ENCODE data around the gene MIEF1. TPM values are rescaled to one million over a fixed set of nuclear protein-coding genes. Genes with fewer than 3 reads are reported as not detected.
A peak's percentile ranks its signal among the peaks of the same experiment; 100 is the strongest.
"Not testable (repeated sequence)": the region's sequence is repeated elsewhere in the genome, so short reads cannot be mapped to it uniquely, and the experiment has no call there.

MIEF1 gene
- polyA plus RNA-seq, 1 donor = 37.1 TPM

DNA sequence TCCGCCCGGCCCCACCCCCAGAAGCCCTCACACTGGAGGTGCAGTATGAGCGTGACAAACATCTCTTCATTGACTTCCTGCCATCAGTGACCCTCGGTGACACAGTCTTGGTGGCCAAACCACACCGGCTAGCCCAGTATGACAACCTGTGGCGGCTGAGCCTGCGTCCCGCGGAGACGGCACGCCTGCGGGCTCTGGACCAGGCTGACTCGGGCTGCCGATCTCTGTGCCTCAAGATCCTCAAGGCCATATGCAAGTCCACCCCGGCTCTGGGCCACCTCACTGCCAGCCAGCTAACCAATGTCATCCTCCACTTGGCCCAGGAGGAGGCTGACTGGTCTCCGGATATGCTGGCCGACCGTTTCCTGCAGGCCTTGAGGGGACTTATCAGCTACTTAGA lies 11.7 kb downstream of the MIEF1 start:
- no peak for DNase-seq

DNA sequence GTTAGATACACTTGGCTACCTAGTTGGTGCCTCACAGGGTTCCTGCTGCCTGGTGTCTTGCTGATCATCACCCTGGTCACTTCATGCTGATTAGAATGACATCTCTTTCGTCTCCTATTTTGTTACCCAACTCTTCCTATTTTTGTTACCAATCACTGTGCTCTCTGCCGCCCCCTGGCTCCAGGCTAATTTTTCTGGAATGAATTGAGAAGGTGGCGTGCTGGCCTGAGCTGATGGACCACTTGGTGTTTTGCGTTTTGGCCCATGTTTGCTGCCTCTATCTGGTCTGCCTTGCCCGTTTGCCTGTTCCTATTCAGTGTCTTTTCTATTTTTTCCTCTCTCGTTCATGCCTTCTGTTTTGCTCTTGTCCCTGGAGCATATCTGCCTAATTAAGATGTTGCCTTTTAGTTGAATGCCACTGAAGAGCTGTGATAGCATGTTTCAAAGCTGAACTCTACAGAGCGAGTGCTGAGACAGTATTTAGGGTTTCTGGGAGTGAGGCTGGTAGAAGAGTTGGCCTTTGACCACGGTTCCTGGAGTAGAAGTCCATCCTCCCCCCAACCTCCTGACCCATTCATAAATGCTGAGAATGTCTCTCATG lies 12.4 kb downstream of the MIEF1 start:
- no peak for DNase-seq

DNA sequence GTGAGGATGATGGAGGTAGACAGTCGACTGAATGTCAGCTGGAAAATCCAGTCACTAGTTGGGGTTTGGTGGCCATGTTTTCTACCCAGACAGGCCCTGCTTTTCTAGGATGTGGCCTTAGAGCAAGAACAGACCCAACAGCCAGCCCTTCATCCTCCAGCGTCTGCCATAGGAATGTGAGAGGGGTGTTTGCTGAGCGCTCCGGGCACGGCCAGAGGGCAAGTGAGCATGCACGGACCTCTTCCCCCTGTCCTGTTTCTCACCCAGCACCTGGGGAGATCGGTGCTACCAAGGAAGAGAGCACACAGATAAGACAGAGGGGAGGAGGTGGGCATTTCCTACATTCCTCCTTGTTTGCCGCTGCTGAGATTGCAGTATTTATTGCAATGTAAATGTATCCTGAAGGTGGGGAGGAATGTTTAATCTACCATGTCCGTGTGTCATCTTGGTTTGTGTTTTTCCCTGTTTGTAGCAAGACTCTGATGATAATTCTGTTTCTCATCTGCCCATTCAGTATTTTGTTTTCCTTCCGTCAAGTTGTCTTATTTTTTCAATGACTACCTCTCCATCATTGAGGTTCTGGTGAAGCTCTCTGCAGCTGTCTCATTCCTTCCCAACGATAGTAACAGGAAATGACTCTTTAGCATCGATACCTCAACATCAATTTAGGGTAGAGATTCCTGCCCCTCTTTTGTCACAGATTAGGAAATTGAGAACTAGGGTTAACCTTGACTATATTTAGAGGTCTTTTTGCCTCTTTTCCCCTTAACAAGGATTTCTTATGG lies 13.4 kb downstream of the MIEF1 start:
- DNase-seq = no peak

DNA sequence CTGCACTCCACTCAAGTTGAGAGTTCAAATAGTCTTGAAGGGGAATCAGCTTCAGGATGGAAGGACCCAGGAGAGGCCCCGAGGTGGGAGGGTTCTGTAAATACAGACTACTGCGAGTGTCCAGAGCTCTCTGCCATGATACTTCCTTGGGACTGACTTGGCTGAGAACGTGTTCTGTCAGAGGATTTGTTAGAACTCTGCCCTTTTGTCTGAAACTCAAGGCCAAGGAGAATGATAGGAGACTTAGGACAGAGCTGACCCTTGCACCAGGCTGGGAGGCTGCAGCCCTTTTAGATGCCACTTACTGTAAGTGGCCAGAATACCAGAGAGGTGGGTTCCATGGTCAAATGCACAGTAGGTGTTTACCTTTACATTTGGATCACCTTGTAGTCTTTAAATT lies 15.4 kb downstream of the MIEF1 start:
- no peak for DNase-seq

DNA sequence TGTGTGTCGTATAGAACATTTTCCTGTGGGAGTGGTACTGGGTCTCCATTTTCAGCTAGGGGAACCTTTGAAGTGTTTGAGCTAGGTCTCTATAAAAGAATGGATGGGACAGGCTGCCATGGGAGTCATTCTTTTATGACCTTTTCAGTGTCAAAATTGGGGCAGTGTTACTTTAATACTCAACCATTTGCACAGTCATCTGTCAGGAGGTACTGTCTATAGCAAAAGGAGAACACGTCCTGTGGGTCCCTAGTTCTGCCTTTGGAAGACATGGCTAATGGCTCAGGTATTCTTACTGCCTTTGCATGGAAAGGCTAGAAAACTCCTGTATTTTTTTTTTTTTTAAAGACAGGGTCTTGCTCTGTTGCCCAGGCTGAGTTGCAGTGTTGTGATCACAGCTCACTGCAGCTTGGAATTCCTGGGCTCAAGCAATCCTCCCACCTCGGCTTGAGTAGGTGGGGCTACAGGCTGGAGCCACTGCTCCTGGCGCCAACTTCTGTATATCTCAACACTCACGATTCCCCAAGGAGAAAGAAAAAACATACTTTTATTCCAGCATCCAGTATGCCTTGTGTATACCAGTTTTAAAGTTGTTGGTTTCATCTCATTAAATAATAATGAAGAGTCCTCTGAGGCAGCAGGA lies 16.2 kb downstream of the MIEF1 start:
- DNase-seq = no peak

DNA sequence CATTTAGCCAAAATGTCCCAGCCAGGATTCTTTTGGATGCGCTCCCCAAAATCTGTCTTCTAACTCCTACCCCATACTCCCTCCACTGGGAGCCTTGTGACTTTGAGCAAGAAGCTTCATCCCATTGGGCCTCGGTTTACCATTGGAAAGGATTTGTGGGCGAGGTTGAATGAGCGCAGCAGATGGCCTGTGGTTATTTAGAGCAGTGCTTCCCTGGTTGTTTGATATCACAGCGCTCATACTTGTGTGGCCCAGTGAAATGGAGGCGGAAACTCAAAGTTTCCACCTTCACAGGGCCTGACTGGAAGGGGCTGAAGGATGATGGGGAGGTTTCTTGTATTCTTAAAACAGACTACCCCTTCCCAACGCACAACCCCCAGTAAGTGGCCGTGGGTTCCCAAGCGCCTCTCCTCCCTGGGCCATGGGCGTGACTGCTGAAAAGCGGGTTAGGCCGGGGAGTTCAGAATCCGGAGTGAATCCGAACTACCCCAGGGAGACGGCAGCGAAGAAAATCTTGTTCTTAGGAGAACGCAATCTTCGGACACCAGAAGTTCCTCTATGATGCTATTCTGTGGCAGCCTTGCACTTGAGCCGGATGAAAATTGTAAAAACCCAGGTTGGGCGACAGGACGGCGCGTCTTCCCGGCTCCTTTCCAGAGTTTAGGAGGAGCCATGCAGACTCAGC lies 17.0 kb downstream of the MIEF1 start:
- DNase-seq = no peak

DNA sequence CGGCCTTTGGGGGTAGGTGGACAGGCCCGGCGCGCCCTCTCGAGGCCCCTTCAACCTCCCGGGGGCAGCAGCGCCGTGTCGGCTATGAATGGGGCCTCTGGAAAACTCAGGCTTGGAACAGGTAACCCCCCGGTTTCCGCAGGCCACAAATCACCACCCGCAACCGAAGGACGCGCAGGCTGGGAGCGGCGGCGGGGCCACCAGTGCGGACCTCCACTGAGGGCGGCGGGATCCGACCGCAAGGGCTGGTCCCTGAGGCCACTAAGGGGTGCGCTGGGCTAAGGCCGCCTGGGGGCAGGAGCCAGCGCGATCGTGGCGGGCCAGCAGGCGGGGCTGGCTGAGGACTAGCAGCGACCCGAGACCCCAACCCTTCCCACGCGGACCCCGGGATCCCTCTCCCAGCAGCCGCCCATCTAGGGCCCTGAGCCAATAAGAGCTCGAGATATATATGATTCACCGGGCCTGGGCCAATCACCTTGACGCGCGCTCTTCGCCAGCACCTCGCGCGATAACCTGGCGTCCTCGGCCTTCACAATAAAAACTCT lies 17.7 kb downstream of the MIEF1 start:
- peak; percentile 98 for DNase-seq

DNA sequence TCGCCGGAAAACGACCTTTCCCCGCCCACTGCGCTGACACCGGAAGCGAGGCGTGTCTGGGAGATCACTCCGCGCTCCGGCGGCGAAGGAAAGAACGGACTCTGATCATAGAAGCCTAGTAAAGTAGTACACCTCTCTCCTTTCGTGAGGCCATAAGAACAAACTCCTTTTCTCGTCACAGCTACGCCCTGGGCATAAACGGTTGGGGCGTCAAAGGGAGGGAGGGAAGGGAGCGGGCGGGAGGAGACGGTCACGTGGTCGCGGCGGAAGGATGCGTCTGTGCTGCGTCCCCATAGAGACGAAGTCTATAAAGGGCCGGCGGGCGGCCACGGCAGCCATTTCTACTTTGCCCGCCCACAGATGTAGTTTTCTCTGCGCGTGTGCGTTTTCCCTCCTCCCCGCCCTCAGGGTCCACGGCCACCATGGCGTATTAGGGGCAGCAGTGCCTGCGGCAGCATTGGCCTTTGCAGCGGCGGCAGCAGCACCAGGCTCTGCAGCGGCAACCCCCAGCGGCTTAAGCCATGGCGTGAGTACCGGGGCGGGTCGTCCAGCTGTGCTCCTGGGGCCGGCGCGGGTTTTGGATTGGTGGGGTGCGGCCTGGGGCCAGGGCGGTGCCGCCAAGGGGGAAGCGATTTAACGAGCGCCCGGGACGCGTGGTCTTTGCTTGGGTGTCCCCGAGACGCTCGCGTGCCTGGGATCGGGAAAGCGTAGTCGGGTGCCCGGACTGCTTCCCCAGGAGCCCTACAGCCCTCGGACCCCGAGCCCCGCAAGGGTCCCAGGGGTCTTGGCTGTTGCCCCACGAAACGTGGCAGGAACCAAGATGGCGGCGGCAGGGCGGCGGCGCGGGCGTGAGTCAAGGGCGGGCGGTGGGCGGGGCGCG lies 18.4 kb downstream of the MIEF1 start, which contains the start of gene ATF4:
TSS of gene ATF4 (plus strand) at position 337 of the 880 bp plus-strand sequence. CDS start 884 bp downstream, outside the sequence.
- DNase-seq = peak; percentile 77

DNA sequence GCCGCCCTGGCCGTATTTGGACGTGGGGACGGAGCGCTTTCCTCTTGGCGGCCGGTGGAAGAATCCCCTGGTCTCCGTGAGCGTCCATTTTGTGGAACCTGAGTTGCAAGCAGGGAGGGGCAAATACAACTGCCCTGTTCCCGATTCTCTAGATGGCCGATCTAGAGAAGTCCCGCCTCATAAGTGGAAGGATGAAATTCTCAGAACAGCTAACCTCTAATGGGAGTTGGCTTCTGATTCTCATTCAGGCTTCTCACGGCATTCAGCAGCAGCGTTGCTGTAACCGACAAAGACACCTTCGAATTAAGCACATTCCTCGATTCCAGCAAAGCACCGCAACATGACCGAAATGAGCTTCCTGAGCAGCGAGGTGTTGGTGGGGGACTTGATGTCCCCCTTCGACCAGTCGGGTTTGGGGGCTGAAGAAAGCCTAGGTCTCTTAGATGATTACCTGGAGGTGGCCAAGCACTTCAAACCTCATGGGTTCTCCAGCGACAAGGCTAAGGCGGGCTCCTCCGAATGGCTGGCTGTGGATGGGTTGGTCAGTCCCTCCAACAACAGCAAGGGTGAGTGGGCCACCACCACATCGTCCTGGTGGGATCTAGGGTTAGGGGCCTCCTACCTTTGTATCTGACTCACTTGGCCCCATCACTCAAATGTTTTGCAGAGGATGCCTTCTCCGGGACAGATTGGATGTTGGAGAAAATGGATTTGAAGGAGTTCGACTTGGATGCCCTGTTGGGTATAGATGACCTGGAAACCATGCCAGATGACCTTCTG lies 19.2 kb downstream of the MIEF1 start:
- DNase-seq = not testable (repeated sequence)

DNA sequence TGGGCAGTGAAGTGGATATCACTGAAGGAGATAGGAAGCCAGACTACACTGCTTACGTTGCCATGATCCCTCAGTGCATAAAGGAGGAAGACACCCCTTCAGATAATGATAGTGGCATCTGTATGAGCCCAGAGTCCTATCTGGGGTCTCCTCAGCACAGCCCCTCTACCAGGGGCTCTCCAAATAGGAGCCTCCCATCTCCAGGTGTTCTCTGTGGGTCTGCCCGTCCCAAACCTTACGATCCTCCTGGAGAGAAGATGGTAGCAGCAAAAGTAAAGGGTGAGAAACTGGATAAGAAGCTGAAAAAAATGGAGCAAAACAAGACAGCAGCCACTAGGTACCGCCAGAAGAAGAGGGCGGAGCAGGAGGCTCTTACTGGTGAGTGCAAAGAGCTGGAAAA lies 20.0 kb downstream of the MIEF1 start:
- not testable (repeated sequence) for DNase-seq

DNA sequence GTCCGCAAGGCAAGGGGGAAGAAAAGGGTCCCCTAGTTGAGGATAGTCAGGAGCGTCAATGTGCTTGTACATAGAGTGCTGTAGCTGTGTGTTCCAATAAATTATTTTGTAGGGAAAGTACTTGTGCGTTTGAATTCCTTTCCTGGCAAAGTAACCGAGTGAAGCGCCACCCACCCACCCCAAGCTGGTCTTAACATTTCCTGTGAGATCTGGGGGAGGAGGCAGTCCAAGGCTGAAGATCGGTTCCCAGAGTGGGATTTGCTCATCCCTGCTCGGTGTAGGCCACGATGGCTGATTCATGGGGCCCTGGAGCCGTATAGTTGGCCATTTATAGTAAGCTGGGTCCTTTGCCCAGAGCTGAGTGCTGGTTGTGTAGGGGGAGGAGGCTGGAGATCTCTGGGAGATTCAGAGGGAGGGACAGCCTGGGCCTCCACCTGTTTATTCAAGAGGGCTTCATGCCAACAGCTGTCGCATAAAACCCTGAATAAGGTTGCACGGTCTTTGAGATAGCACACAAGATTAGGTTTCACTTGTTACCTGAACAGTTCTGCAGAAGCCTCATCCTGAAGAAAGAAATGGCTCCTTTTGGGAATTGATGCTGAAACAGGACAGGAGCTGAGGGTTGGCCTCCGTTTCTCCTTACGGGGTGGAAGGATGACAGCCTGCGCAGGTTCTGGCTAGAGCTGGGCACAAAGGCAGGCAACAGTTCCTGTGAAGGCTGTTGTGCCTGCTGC lies 20.6 kb downstream of the MIEF1 start:
- DNase-seq = no peak

DNA sequence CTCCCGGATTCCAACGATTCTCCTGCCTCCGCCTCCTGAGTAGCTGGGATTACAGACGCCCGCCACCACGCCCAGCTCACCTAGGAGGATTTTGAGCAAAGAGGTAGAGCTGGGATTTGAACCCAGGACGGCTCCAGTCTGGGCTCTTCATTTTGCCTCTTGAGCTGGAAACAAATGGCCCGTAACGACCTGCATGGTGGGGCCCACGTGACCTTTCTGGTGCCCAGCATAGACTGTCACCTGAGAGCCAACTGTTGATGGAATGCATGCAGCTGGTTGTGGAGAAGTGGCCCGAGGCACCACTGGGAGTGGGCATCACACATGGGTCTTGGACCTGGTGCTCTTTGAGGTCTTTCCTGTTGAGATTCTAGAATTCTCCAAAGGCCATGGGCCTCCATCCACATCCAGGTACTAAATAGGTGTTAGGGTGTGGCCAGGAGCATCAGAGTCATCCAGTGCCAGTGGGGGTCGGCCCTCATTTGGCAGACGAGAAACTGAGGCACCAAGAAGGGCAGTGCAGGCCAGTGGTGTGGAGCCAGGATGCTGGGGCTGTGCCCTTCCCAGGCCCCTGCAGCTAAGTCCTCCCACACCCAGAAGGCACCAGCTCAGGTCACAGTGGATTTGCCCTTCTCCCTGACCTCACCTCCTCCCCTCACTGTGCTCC lies 22.1 kb downstream of the MIEF1 start:
- DNase-seq = no peak

DNA sequence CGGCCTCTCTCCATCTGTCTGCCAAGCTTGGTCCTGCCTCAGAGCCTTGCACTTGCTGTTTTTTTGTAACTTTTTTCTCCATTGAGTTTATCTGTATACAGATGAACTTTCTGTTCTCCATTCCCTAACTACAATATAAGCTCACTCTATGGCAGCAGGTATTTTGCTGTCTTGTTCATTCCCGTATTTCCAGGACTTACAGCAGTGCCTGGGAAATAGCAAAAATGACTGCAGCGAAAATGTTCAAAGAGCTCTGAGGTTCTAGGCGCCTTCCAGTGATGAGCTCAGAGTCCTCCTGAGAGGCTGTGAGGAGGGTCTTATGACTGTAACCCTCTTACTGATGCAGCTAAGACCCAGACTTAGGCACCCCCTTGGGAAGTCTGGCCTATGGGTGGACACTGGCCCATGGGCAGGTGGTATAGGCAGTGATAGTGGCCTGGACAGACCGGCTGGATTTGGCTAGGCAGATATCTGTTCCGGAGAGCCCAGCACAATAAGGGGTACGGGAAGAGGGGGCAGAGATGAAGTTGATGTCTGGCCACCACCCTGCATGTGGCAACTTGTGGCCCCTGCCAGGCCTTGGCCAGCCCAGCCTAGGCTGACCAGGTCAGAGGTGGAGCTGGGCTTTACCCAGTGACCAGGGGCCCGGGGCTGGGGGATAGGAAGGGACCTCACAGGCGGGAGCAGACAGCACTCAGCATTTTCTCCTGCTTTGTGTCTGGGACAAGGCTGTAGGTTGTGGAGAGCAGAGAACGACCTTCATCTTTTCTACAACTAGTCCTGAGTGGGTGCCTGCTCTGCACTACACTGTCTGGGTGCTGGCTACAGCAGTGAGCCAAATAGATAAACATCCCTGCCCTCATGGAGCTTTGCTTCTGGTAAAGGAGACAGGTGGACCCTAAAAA lies 22.9 kb downstream of the MIEF1 start:
- DNase-seq = no peak

DNA sequence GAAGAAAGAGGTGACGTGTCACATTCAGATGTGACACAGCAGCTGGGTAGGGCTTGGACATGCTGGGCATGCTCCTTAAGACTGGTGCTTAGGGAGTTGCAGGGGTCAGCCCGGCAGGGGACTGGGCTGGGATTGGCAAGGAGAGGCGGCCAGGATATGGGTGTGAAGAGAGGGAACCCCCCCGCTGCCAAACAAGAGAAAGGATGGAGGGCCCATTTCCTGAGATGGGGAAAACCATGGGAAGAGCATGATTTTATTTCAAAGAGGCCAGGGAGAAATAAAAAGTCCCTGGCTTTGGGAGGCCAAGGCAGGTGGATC lies 23.5 kb downstream of the MIEF1 start:
- DNase-seq = no peak

DNA sequence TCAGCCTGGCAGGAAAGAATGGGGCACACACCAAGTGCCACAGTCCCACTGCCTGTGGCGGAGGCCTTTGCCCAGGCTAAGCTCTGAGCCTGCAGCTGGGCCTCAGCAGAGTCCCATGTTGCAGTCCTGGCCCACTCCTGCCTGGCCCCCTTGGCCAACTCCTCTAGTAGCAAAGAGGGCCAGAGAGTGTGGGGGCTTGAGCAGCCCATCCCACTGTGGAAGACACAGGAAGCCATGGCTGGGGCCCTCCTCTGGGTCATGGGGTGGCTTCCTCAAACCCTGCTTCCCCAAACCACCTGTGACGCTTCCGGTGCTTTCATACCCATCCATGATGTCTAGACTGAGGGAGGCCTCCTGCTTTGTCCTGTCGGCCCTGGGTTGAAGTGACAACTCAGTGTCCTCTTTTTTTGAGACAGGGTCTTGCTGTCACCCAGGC lies 24.7 kb downstream of the MIEF1 start:
- no peak for DNase-seq

DNA sequence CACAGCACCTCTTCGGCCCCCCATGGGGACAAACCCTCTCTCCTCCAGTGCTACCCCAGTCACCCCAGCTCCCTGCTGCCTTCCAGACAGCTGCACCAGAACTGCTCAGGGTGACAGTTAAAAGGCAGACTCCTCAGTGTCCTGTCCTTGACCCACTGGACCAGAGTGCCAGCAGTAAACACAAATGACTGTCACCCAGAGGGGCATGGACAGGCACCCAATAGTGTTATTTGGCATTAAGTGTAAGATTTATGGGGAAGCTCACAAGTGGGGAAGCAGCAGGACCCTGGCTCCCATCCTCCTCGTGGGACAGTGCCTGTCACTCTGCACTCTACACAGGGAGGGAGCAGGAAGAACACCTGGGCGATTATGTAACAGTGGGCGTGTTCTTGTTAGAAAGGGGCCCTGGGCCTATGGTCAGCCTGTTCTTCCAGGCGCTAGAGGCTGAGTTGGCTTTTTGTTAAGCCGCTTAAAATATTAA lies 25.4 kb downstream of the MIEF1 start:
- DNase-seq = no peak

DNA sequence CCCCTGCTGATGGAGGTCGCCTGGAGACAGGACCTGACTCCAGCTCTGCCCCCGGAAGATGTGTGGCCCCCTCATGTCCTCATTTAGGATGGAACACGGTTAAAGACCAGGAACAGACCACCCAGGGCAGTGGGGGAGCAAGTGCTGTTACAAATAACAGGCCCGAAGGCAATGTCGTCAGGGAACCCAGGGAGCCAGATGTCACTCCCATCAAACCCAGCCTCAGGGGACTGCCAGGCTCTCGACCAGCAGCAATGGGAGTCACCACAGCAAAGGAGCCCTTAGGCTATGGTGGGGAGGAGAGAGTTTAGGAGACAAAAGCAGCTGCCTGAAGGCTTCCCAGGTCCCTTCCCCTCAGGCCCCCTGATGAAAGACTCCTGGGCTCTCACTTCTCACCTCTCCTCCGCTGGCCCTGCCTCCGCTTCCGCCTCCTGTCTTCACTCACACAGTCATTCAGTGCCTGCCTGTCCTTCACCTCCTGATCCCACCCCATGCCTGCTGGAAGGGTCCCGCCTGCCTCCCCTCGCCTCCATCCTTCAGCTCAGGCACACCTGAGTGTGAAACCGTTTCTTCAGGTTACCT lies 26.1 kb downstream of the MIEF1 start:
- no peak for DNase-seq

Data from left kidney (tissue), 2 donors.